H1 (cell line): Measurements from ENCODE around the gene RNF145. TPM values are rescaled to one million over a fixed set of nuclear protein-coding genes. Genes with fewer than 3 reads are reported as not detected.

Source experiments
- BACH1 ChIP-seq: IDR thresholded peaks from 2 replicates; pipeline ENCODE4 v1.6.1; 2012; ENCODE audit warnings: low read length, improper control_type of control experiment
- CHD1 ChIP-seq: IDR thresholded peaks from 2 replicates; pipeline ENCODE4 v1.6.1; 2012; ENCODE audit warnings: low read depth, low read length, improper control_type of control experiment
- CHD7 ChIP-seq: fragments of 300-600 bp; sonication (generic); IDR thresholded peaks from 2 replicates; pipeline ENCODE4 v1.7.1; 2012; ENCODE audit warnings: low read length, moderate library complexity, mild to moderate bottlenecking, inconsistent platforms; ENCODE audit not compliant: insufficient replicate concordance
- SP2 ChIP-seq: IDR thresholded peaks from 2 replicates; pipeline ENCODE4 v1.6.1; 2012; ENCODE audit warnings: mild to moderate bottlenecking, low read length, inconsistent platforms
- polyA plus RNA-seq, 7 experiments: library from polyadenylated mRNA; depleted of rRNA in 3 of 7; stranded (reverse) in 5 of 7; unstranded in 2 of 7; fragments of >200 nt in 5 of 7; fragments of 200-250 nt in 2 of 7; gene quantifications; 1 replicate in 5 of 7; 2 replicates in 1 of 7; 4 replicates in 1 of 7; pipeline versions ENCODE4 v1.2.1 to v1.2.3, GENCODE V29; 2011 to 2013; ENCODE audit warnings: missing spikeins in 2 of 7, mixed read lengths in 2 of 7
- total RNA-seq: library from RNA; stranded (reverse); fragmentation: NEBNext Ultra II Directional; extraction: Animal tissue kit (Norgen Biotek cat#: 25700); gene quantifications from 2 replicates; pipeline ENCODE4 v1.2.1, GENCODE V29; 2021

Gene RNF145
- total and polyA plus RNA-seq, 2 of the 8 experiments (the other 6 are each of a cell fraction or from before 2014, with no cell fraction given), result 34.2 to 72.5 TPM

- TF ChIP-seq CHD1, result no peak
- no peak for TF ChIP-seq SP2
- TF ChIP-seq BACH1, result no peak
- TF ChIP-seq CHD7, result no peak
- TF ChIP-seq, all 59 proteins: peak for 0
Measured at GRCh38 chr5:159242656-159243055, 33.3 kb upstream of the RNF145 start (continued).
